ENCODE results near the gene NUP210.

GRCh38 chr3:13292375-13292774, 127.7 kb downstream of the NUP210 start:
- TF ChIP-seq CTCF (IDR thresholded peaks at IDR 0.05) (no peak), POLR2A (IDR thresholded peaks at IDR 0.05) (no peak)
